HuH-7.5 (cell line): ENCODE results near the gene CRY2.
A peak's percentile ranks its signal among the peaks of the same experiment; 100 is the strongest.

ENCODE experiments used
- DNase-seq: peaks from one replicate; pipeline ENCODE4 v3.0.0; 2011; ENCODE audit warnings: low spot score

The CRY2 gene

DNA sequence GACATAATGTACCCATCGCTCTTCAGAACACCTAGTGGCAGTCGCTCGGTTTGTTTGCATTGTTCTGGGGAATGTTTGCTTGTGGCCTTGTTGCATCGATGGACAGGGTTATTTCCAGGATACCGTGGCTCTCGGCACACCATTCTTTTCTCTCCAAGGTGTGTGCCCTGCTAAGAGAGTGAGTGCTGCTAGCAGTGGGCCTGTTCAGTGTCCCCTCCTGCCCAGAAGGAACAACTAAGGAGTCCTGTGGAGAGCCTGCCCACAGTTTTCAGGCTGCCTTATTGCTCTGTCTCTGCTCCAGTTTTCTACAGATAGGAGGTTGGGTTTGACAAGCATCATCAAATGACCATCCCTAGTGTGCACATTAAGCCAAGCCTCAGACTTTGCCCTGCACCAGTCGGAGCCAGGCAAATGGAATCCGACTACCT lies 1.4 kb downstream of the CRY2 start:
- DNase-seq, result peak; percentile 43

DNA sequence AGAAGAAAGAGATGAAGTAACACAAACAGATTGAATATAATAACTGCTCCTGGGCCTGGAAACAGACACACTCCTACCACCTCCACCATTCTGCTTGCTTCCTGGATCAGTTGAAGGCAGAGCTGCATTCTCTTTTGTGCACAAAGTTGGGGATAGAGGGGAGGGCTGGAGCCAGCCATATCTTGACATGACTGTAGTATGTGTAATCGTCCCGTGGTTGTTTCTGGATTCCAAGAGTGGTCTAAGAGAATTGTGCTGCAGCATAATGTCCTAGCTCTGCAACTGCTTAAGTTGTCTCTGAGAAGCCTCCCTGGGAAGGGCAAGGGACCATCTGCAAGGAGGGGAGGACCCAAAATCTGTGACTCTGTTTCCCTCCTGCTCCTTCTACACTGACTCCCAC lies 3.2 kb downstream of the CRY2 start:
- no peak for DNase-seq

DNA sequence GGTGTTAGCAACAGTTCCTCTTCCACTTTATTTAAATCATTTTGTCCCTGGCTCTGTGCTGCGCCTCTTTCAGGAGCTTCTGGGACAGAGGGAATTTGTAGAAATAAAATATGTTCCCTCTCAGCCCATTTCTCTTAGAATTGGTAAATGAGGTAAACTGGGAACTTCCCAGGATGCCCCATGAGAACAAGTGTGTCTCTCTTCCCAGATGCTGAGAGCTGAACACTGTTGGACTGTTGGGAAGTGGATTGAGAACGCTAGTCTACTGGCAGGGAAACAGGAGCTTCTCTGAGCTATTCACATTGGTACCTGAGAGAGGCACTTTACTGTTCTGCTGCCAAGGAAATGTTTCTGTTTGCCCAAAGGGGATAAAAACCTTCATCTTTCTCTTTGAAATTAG lies 4.0 kb downstream of the CRY2 start:
- DNase-seq, result no peak

DNA sequence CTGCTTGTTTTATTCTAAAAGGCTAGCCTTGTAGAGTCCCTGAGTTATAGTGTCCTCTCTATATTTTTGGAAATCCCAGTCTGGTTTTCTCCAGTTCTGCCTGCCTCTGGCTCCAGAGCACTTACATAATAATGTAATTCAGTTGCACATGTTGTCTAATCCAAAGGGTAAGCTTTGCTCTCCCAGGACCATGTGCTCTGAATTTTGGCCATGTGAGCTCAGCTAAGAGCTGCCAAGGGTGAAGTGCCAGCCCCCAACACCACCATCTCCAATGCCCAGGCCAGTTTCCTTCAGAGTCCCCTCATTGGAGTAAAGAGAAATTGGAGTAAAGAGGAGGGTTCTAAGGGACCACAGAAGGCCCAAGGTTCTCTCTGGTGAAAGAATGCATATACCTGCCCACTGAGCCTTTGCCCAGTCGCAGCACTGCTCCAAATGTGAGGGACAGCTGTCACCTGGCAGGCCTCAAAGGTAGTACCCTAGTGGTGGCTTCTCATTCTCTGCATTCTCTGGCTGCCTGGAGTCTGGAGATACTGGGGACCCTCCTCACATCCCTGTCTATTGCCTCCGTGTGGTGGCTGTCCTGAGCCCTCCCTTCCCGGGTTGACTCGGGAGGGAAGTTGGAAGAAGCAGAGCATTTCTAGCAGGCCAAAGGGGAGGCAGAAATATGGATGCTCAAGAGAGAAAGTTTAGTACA lies 4.9 kb downstream of the CRY2 start:
- DNase-seq, result no peak

- no peak for DNase-seq
Observed at GRCh38 chr11:45852712-45853101, 5.4 kb downstream of the CRY2 start.

- DNase-seq, result no peak
Observed at GRCh38 chr11:45853332-45854219, 6.3 kb downstream of the CRY2 start.

GRCh38 chr11:45855308-45855707 lies 8.0 kb downstream of the CRY2 start:
- DNase-seq, result no peak

GRCh38 chr11:45856044-45856468 lies 8.8 kb downstream of the CRY2 start:
- DNase-seq, result no peak

- DNase-seq, result no peak
Observed at GRCh38 chr11:45857961-45858474, 10.7 kb downstream of the CRY2 start.

DNA sequence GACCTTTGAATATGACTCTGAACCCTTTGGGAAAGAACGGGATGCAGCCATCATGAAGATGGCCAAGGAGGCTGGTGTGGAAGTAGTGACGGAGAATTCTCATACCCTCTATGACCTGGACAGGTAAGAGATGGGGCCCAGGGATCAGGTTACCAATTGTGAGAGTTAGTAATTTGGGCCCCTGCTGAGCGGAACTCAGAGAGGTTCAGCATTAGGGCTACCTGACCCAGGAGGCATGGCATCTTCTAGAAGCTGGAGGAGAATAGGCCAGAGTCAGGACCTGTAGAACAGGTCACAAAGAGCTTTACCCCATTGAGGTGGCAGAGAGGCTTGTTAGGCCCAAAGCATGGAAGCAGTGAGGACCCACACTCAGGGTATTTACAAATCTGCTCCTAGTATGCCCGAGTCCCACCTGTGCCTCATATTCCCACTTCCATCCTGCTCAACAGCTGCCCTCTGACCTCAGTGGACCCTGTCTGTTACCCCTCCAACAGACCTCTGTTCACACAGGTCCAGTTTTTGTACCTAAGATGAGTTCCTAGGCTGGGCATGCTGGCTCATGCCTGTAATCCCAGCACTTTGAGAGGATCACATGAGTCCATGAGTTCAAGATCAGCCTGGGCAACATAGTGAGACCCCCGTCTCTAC lies 11.6 kb downstream of the CRY2 start:
- DNase-seq, result no peak

GRCh38 chr11:45859661-45860140 lies 12.4 kb downstream of the CRY2 start:
- DNase-seq, result no peak

GRCh38 chr11:45860348-45860747 lies 13.1 kb downstream of the CRY2 start:
- no peak for DNase-seq

DNA sequence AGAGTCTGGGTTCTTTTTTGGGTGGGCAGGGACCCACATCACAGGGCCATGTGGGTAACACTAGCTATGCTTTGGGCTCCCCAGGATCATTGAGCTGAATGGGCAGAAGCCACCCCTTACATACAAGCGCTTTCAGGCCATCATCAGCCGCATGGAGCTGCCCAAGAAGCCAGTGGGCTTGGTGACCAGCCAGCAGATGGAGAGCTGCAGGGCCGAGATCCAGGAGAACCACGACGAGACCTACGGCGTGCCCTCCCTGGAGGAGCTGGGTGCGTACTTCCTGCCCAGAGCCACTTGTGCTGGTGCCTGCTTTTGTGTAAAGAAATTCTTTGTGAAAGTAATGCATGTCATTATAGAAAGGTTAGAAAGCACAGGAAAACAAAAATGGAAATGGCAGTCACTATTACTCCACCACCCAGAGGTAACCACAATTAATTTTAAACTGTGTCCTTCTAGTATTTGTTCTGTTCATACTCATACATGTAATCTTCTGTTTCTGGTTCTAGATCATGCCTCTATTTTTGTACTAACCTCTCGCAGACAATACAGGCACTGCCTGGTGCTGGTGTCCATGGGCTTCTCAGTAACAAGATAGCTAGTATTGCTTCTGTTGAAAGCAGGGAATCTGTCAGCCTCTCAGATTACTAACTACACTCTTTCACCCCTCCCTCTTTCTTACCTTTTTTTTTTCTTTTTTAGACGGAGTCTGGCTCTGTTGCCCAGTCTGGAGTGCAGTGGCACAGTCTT lies 13.7 kb downstream of the CRY2 start:
- DNase-seq, result no peak

DNA sequence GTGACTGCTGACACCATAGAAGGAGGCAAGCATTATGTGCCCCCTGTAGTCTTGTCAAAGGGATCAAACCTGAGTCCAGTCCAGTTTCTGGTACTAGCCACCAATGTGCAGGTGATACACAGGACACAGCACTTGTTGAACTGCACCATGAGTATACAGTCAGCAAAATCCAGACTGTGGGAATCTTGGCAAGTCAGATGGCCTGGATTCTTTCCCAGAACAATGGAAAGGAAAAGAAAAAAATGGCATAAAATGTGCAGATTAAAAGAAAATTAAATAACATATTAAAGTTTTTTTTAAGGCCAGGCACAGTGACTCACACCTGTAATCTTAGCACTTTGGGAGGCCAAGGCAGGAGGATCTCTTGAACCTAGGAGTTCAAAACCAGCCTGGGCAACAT lies 16.8 kb downstream of the CRY2 start:
- no peak for DNase-seq

- DNase-seq, result no peak
Observed at GRCh38 chr11:45869551-45869950, 22.3 kb downstream of the CRY2 start.

- DNase-seq, result no peak
Observed at GRCh38 chr11:45870706-45871105, 23.4 kb downstream of the CRY2 start.

- DNase-seq, result no peak
Observed at GRCh38 chr11:45871638-45872037, 24.4 kb downstream of the CRY2 start.

- peak; percentile 63 for DNase-seq
Observed at GRCh38 chr11:45872651-45873356, 25.5 kb downstream of the CRY2 start.

GRCh38 chr11:45876401-45876800 lies 29.1 kb downstream of the CRY2 start:
- DNase-seq, result no peak

DNA sequence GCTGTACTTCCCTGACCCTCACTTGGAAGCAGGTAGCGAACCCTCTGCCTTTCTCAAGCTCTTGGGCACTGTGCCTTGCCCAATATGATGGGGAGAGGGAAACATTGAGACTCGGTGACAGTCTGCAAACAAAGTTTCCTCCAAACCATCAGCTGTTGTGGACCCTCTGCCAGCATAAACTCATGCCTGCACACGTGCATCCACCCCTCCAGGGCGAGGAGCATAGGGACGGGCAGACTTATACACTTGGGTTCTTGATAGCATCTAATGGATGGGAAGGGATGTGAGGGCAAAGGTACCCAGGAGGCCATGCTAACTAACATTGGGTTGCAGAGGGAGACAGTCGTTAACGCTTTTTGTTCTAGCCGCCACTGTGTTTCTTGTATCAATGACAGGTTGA lies 29.9 kb downstream of the CRY2 start:
- no peak for DNase-seq

GRCh38 chr11:45877845-45878244 lies 30.6 kb downstream of the CRY2 start:
- no peak for DNase-seq
